PC-9 (cell line): Measurements from ENCODE around the gene SFRP5. TPM values are rescaled to one million over a fixed set of nuclear protein-coding genes. Genes with fewer than 3 reads are reported as not detected.

Experiments used
- BruUV-seq: library from RNA; stranded (reverse); fragments of 400-500 nt; replicated peaks from 2 replicates; lab custom pipeline; 2021; lab: Mats Ljungman, UMichigan
- CTCF ChIA-PET: fragments of 300-600 bp; sonication (Branson Sonifier 250); formaldehyde crosslinking; loops from one replicate; lab custom pipeline; 2022; ENCODE audit warnings: antibody characterized with exemption; lab: Charles Lee
- POLR2A ChIA-PET: fragments of 300-600 bp; sonication (Branson Sonifier 250); formaldehyde crosslinking; loops from one replicate; lab custom pipeline; 2022; ENCODE audit warnings: antibody characterized with exemption; ENCODE audit not compliant: unreplicated experiment; lab: Charles Lee
- DNase-seq, 2 experiments: peaks; one replicate each; pipeline versions ENCODE4 v3.0.0 to v3.0.0-alpha.2; 2015 to 2022; ENCODE audit warnings: mixed read lengths in 1 of 2
- H2AFZ ChIP-seq: fragments of 200-600 bp; sonication (generic); 2 replicates; pipeline ENCODE4 v1.8.1; 2017; ENCODE audit warnings: antibody characterized with exemption
- H3F3A ChIP-seq: fragments of 200-600 bp; sonication (generic); 2 replicates; pipeline ENCODE4 v1.8.1; 2017; ENCODE audit warnings: antibody characterized with exemption, mild to moderate bottlenecking, low read depth; ENCODE audit not compliant: insufficient read depth
- H3K27ac ChIP-seq: fragments of 200-600 bp; sonication (generic); 2 replicates; pipeline ENCODE4 v1.6.1; 2016; ENCODE audit warnings: mixed run types
- H3K27me3 ChIP-seq: fragments of 200-600 bp; sonication (generic); 2 replicates; pipeline ENCODE4 v1.6.1; 2016; ENCODE audit warnings: low read depth, mixed run types; ENCODE audit not compliant: insufficient read depth
- H3K36me3 ChIP-seq: fragments of 200-600 bp; sonication (generic); 2 replicates; pipeline ENCODE4 v1.6.1; 2016; ENCODE audit warnings: low read depth, mixed run types
- H3K4me1 ChIP-seq: fragments of 200-600 bp; sonication (generic); replicated peaks from 2 replicates; pipeline ENCODE4 v1.6.1; 2016; ENCODE audit warnings: mixed run types; ENCODE audit not compliant: insufficient read depth
- H3K4me2 ChIP-seq: fragments of 200-600 bp; sonication (generic); 2 replicates; pipeline ENCODE4 v1.6.1; 2017; ENCODE audit warnings: mixed run types
- H3K4me3 ChIP-seq: fragments of 200-600 bp; sonication (generic); 2 replicates; pipeline ENCODE4 v1.6.1; 2016; ENCODE audit warnings: mixed run types
- H3K79me2 ChIP-seq: fragments of 200-600 bp; sonication (generic); 2 replicates; pipeline ENCODE4 v1.6.1; 2017; ENCODE audit warnings: low read depth, mixed run types
- H3K9me2 ChIP-seq: fragments of 200-600 bp; sonication (generic); 2 replicates; pipeline ENCODE4 v1.8.1; 2017; ENCODE audit warnings: mild to moderate bottlenecking; ENCODE audit not compliant: insufficient read depth
- H3K9me3 ChIP-seq: fragments of 200-600 bp; sonication (generic); 2 replicates; pipeline ENCODE4 v1.8.1; 2016; ENCODE audit warnings: low read depth; ENCODE audit not compliant: insufficient read depth
- H4K20me1 ChIP-seq: fragments of 200-600 bp; sonication (generic); 2 replicates; pipeline ENCODE4 v1.8.1; 2017; ENCODE audit not compliant: insufficient read depth
- EZH2 ChIP-seq: fragments of 200-600 bp; sonication (generic); IDR thresholded peaks from 2 replicates; pipeline ENCODE4 v1.8.0; 2017; ENCODE audit warnings: antibody characterized with exemption, low read depth
- intact Hi-C: fragments of 100-400 bp; cut with micrococcal nuclease; formaldehyde crosslinking; loops from one replicate; pipeline ENCODE4 v1.10.0; 2022; ENCODE audit not compliant: unreplicated experiment
- total RNA-seq: library from RNA; stranded (reverse); gene quantifications from 2 replicates; pipeline ENCODE4 v1.2.3, GENCODE V29; 2021
- TF ChIP-seq, protein P1 (sequence below): fragments of 200-600 bp; sonication (generic); conservative IDR thresholded peaks from 2 replicates; pipeline ENCODE4 v1.6.1; 2017; ENCODE audit warnings: mixed run types, antibody characterized with exemption, mild to moderate bottlenecking, moderate library complexity

Gene SFRP5
- total RNA-seq, 1 experiment from 2014 or later, result not detected

- Histone ChIP-seq H3K4me1 (no peaks in the 10 kb centered on the region), H3K27ac (no peak overlapping the region), H3F3A (no peaks in the 10 kb centered on the region), H3K36me3 (no peaks in the 10 kb centered on the region), H2AFZ (no peak overlapping the region), H3K9me3 (no peaks in the 10 kb centered on the region), H4K20me1 (no peaks in the 10 kb centered on the region), H3K9me2 (no peaks in the 10 kb centered on the region), H3K4me3 (no peak overlapping the region), H3K27me3 (no peaks in the 10 kb centered on the region), H3K79me2 (no peaks in the 10 kb centered on the region), H3K4me2 (no peak overlapping the region)
- DNase-seq, result no peak
- intact Hi-C loops, result no loop called here
- no TSS peak for BruUV-seq
- TF ChIP-seq, protein P1, sequence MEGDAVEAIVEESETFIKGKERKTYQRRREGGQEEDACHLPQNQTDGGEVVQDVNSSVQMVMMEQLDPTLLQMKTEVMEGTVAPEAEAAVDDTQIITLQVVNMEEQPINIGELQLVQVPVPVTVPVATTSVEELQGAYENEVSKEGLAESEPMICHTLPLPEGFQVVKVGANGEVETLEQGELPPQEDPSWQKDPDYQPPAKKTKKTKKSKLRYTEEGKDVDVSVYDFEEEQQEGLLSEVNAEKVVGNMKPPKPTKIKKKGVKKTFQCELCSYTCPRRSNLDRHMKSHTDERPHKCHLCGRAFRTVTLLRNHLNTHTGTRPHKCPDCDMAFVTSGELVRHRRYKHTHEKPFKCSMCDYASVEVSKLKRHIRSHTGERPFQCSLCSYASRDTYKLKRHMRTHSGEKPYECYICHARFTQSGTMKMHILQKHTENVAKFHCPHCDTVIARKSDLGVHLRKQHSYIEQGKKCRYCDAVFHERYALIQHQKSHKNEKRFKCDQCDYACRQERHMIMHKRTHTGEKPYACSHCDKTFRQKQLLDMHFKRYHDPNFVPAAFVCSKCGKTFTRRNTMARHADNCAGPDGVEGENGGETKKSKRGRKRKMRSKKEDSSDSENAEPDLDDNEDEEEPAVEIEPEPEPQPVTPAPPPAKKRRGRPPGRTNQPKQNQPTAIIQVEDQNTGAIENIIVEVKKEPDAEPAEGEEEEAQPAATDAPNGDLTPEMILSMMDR, result no peak
- TF ChIP-seq EZH2, result no peak
- ChIA-PET CTCF (interaction anchor here (0.7 kb wide), 1 partner anchor 15 kb away, joined by 3 read pairs; no protein-coding TSS in a partner anchor), POLR2A (no interaction called here)
These were observed 5.5 kb downstream of the SFRP5 start for GRCh38 chr10:97766106-97766810.

DNA sequence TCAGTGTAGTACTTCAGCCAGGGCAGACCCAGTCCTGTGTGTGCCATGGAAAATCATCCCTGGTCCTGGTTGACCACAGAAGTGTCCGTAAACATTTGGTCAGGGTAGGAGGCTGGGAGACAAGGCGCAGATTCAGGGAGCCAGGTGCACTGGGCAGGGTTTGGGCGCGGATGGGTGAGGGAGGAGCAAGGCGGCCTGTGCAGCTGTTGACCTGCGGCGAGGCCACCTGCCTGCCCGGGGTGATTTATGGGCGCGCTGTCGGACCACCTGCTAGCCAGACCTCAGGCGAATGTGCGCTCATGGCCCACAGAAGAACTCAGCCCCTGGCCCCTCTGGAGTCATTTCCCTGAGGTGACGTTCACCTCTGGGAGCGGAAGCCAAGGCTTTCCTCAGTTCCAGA is 6.6 kb downstream of the SFRP5 start:
- intact Hi-C loops, result no loop called here
- no peak overlapping the region for H3K27ac ChIP-seq
- no peak for DNase-seq
- H3K4me3 ChIP-seq, result no peak overlapping the region
- H3K4me2 ChIP-seq, result no peak overlapping the region
- H3K36me3 ChIP-seq, result no peaks in the 10 kb centered on the region
- H3F3A ChIP-seq, result no peaks in the 10 kb centered on the region
- ChIA-PET POLR2A (no interaction called here), CTCF (no interaction called here)
- no peaks in the 10 kb centered on the region for H3K79me2 ChIP-seq
- no peaks in the 10 kb centered on the region for H3K9me3 ChIP-seq
- no peaks in the 10 kb centered on the region for H4K20me1 ChIP-seq
- no peaks in the 10 kb centered on the region for H3K9me2 ChIP-seq
- no TSS peak for BruUV-seq
- H2AFZ ChIP-seq, result no peak overlapping the region
- no peak for TF ChIP-seq EZH2
- TF ChIP-seq, protein P1, result no peak
- no peaks in the 10 kb centered on the region for H3K4me1 ChIP-seq
- H3K27me3 ChIP-seq, result no peaks in the 10 kb centered on the region

GRCh38 chr10:97764519-97764931 is 7.3 kb downstream of the SFRP5 start:
- POLR2A ChIA-PET, result no interaction called here

More at GRCh38 chr10:97764519-97764931, 7.3 kb downstream of the SFRP5 start:
- H3F3A ChIP-seq, result no peaks in the 10 kb centered on the region
- H3K4me3 ChIP-seq, result no peak overlapping the region
- no peak overlapping the region for H3K27ac ChIP-seq
- no peak overlapping the region for H3K4me2 ChIP-seq
- no peaks in the 10 kb centered on the region for H3K79me2 ChIP-seq
- H3K9me3 ChIP-seq, result no peaks in the 10 kb centered on the region
- no peaks in the 10 kb centered on the region for H3K27me3 ChIP-seq
- no peaks in the 10 kb centered on the region for H4K20me1 ChIP-seq
- BruUV-seq, result no TSS peak
- H3K4me1 ChIP-seq, result no peaks in the 10 kb centered on the region
- no peak overlapping the region for H2AFZ ChIP-seq
- CTCF ChIA-PET, result no interaction called here
- no peaks in the 10 kb centered on the region for H3K36me3 ChIP-seq
- DNase-seq, result no peak
- no peak for TF ChIP-seq EZH2
- TF ChIP-seq, protein P1, result no peak
- intact Hi-C loops, result no loop called here
- H3K9me2 ChIP-seq, result no peaks in the 10 kb centered on the region
